ENCODE data around the gene F13B.

F13B gene

DNA sequence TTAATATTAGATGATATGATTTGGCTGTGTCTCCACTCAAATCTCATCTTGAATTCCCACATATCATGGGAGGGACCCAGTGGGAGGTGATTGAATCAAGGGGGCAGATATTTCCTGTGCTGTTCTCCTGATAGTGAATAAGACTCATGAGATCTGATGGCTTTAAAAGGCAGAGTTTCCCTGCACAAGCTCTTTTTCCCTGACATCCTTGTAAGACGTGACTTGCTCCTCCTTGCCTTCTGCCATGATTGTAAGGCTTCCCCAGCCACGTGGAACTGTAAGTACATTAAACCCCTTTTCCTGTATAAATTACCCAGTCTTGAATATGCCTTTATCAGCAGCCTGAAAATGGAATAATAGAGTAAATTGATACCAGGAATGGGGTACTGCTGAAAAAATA, 13.3 kb upstream of the F13B start:
- no peak overlapping the region for H3K4me3 ChIP-seq (replicated peaks in 1 of 2; ENCODE audit: low read depth in 2 of 2, low read length in 2 of 2)
- DNase-seq (ENCODE audit: low read depth in 2 of 2), result no peak
- TF ChIP-seq, protein P1, sequence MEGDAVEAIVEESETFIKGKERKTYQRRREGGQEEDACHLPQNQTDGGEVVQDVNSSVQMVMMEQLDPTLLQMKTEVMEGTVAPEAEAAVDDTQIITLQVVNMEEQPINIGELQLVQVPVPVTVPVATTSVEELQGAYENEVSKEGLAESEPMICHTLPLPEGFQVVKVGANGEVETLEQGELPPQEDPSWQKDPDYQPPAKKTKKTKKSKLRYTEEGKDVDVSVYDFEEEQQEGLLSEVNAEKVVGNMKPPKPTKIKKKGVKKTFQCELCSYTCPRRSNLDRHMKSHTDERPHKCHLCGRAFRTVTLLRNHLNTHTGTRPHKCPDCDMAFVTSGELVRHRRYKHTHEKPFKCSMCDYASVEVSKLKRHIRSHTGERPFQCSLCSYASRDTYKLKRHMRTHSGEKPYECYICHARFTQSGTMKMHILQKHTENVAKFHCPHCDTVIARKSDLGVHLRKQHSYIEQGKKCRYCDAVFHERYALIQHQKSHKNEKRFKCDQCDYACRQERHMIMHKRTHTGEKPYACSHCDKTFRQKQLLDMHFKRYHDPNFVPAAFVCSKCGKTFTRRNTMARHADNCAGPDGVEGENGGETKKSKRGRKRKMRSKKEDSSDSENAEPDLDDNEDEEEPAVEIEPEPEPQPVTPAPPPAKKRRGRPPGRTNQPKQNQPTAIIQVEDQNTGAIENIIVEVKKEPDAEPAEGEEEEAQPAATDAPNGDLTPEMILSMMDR (IDR thresholded peaks at IDR 0.05; ENCODE audit: low read depth, low read length), result no peak

DNA sequence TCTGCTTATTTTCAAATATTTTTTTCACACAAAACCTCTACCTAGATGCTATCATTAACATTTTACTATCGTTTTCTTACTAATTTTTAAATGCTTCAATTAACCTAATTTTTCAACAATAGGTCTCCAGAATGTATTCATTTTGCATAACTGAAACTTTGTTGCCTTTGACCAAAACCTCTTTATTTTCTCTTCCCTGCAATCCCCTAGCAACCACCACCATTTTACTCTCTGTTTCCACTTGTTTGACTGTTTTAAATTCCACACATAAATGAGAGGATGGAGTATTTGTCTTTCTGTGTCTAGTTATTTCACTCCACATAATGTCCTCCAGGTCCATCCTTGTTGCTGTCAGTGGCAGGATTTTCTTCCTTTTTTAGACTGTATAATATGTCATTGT, 9.5 kb upstream of the F13B start:
- no peak overlapping the region for H3K4me3 ChIP-seq (replicated peaks in 1 of 2; ENCODE audit: low read depth in 2 of 2, low read length in 2 of 2)
- TF ChIP-seq, protein P1 (IDR thresholded peaks at IDR 0.05; ENCODE audit: low read depth, low read length), result no peak
- DNase-seq (ENCODE audit: low read depth in 2 of 2), result no peak

DNA sequence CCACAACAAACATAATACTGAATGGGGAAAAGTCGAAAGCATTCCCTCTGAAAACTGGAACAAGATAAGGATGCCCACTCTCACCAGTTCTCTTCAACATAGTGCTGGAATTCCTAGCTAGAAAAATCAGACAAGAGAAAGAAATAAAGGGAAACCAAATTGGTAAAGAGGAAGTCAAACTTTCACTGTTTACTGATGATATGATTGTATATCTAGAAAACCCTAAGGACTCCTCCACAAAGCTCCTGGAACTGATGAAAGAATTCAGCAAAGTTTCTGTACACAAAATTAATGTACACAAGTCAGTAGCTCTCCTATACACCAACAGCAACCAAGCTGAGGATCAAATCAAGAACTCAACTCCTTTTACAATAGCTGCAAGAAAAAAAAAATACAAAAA, 6.9 kb upstream of the F13B start:
- no peak overlapping the region for H3K4me3 ChIP-seq (replicated peaks in 1 of 2; ENCODE audit: low read depth in 2 of 2, low read length in 2 of 2)
- DNase-seq (ENCODE audit: low read depth in 2 of 2), result no peak
- TF ChIP-seq, protein P1 (IDR thresholded peaks at IDR 0.05; ENCODE audit: low read depth, low read length), result no peak

DNA sequence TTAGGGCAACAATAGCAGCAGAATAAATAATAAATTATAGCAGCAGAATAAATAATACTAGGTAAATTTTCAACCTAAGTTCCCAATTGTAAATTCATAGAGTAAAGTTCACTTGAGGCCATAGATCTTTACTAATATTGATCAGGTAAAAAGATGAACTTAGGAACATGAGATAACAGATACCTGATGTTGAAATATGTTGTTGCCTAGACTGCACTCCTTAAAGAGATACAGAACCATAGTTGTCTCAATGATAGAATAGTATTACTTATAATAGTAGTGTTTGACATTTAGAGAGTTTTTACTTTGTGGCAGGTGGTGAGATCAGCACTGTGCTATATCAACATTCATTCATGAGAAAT, 378 bp upstream of the F13B start:
- TF ChIP-seq, protein P1 (IDR thresholded peaks at IDR 0.05; ENCODE audit: low read depth, low read length), result no peak
- H3K4me3 ChIP-seq (replicated peaks in 1 of 2; ENCODE audit: low read depth in 2 of 2, low read length in 2 of 2), result no peak overlapping the region
- DNase-seq (ENCODE audit: low read depth in 2 of 2), result no peak

DNA sequence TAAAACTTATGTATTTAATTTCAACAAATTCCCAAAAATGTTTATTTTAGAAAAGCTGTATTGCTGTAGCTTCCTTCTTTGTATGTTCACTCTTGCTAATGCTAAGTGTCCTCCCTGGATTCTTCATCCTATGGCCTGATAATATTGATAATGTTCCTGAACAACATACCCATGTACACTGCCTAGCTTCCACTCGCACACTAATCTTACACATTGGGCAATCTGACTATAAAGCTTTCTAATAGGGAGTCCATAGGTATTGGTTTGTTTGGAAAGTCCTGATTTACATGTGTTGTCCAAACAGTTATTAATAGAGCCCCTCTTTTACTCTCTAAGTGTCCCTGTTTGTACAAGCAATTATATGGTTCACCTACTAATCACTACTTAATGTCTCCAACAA, 783 bp downstream of the F13B start:
- TF ChIP-seq, protein P1 (IDR thresholded peaks at IDR 0.05; ENCODE audit: low read depth, low read length), result no peak
- DNase-seq (ENCODE audit: low read depth in 2 of 2), result no peak
- no peak overlapping the region for H3K4me3 ChIP-seq (replicated peaks in 1 of 2; ENCODE audit: low read depth in 2 of 2, low read length in 2 of 2)

DNA sequence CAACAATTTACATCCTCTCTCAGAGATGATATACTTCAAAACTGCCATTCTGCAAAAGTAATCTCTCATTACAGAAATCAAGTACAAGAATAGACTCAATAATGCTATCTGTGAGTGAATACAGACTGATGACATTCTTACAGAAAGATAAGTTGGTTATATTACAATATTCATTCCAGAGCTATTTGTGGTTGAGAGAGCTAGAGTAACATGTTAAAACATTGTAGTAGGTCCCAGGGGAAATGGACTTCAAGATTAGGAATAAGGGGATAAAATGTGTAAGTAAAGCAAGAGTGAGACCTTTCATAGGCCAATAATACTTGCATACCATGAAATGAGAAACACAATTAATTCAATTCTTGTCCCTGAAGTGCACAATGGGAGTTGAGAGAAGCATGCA, 1.5 kb downstream of the F13B start:
- TF ChIP-seq, protein P1 (IDR thresholded peaks at IDR 0.05; ENCODE audit: low read depth, low read length), result no peak
- DNase-seq (ENCODE audit: low read depth in 2 of 2), result peak; percentile 76 to 77
- no peak overlapping the region for H3K4me3 ChIP-seq (replicated peaks in 1 of 2; ENCODE audit: low read depth in 2 of 2, low read length in 2 of 2)

DNA sequence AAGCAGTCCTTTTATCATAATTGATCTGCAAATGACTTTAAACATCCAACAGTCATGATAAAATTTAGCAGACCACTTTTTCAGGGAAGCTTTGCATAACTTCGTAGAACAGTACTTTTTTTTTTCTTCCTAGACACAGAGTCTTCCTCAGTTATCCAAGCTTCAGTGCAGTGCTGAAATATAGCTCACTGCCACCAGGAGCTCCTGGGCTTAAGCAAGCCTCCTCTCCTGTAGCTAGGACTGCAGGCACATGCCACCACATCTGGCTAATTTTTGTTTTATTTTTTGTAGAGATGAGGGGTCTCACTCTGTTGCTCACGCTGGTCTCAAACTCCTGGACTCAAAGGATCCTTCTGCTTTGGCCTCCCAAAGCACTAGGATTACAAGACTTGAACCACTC, 3.8 kb downstream of the F13B start:
- TF ChIP-seq, protein P1 (IDR thresholded peaks at IDR 0.05; ENCODE audit: low read depth, low read length), result no peak
- no peak overlapping the region for H3K4me3 ChIP-seq (replicated peaks in 1 of 2; ENCODE audit: low read depth in 2 of 2, low read length in 2 of 2)
- peak in 1 of 2 donors; percentile 2 for DNase-seq (ENCODE audit: low read depth in 2 of 2)
